ENCODE measurements around the gene ADORA3.
A peak's percentile ranks its signal among the peaks of the same experiment; 100 is the strongest.

ADORA3 gene

DNA sequence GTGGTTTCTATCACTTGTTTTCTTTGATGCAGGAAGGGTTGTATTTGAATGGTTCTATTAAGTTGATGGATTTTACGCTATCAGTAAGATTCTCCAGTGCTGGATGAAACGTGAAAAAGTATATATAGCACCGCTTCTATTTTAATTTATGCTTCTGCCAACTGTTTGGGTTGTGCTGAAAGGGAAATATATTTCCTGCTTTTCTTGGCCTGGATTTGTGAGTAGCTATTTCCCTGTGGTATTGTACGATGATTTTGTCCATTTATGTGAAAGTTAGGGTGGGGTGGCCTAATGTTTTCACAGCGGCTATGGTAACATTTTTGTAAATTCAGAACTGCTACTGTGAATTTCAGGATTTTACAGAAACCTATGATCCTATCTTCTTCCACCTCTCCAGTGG is 29.3 kb downstream of the ADORA3 start:
- DNase-seq: no peak

DNA sequence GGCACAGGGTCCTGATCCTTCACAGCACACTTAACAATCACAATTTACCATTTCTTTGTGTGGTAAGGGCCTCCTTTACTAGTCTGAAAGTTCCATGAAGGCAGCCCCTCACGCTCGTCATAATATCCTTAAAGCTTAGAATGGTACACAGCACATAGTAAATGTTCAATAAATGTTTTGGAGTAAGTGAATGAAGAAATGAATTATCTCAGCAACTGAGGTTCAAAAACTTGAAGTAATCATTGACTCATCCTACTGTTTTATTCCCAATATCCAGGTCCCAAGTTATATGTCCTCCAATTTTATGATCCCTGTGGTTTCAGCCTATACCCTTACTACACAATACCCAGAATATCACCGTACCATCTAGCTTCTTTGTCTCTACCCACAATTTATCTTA is 31.9 kb downstream of the ADORA3 start:
- DNase-seq: no peak

DNA sequence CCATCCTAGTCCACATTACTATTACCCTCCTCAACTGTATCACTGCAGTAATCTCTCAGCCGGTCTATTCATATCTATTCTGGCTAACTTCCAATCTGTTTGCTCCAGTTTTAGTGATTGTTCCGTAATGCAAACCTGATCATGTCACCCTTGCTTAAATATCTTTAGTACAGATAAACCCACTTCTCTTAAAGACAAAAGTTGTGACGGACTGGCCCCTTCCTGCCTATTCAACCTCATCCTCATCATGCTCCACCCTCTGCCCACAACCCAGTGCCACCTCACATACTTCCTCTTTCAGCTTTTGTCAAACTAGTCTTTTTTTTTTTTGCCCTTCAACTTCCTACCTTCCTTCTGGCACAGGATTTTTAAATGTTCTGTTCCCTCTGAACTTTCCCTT is 32.4 kb downstream of the ADORA3 start:
- DNase-seq: peak; percentile 85

DNA sequence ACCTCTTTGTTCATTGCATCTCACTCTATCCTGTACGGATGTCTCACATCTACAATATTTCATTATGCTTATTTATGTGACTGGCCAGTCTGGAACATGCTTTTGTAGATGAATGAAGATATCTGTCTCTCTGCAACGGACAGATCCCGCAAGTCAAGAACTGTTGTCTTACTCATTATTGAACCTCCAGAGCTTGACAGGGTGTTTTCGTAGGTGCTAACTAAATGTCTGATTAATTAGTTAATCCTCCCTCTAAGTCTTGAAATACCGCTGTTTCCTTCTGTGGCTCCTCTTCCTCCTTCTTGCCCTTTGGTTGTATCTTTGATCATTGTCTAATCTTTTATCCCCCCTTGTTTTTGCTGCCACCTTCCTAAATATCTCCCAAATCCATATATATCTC is 32.8 kb downstream of the ADORA3 start:
- no peak for DNase-seq

DNA sequence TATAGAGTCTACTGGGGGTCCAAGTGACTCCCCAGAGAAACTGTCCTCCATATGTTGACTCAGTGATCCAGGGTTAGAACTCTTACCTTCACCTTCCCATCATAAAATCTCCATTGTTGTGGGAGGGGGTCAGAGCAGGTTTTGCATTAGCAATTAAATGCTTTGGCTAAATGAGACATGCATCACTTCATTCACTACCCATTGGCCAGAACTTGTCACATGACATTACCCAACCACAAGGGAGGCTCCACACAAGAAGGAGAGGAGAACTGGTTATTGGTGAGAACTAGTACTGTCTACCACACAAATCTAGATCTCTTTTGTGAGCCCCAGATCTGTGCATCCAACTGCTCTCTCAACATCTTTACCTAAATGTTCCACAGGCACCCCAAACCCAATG is 33.9 kb downstream of the ADORA3 start:
- no peak for DNase-seq

DNA sequence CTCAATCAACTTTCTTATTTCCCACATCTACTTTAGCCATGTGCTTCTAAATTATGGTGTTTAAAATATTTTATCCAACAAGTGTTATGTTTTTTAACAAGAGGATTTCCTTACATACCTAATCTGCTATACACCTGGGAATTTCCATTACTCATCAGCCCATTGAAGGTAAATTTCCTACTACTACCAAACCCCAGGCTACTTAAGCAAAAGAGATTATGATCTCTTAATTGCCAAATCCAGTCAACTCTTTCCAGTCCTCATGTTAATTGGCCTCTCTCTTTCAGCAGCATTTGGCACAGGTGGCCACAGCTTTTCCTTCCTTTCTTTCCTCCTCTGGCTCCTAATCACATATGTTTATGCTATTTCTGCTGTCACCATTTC is 34.7 kb downstream of the ADORA3 start:
- no peak for DNase-seq

DNA sequence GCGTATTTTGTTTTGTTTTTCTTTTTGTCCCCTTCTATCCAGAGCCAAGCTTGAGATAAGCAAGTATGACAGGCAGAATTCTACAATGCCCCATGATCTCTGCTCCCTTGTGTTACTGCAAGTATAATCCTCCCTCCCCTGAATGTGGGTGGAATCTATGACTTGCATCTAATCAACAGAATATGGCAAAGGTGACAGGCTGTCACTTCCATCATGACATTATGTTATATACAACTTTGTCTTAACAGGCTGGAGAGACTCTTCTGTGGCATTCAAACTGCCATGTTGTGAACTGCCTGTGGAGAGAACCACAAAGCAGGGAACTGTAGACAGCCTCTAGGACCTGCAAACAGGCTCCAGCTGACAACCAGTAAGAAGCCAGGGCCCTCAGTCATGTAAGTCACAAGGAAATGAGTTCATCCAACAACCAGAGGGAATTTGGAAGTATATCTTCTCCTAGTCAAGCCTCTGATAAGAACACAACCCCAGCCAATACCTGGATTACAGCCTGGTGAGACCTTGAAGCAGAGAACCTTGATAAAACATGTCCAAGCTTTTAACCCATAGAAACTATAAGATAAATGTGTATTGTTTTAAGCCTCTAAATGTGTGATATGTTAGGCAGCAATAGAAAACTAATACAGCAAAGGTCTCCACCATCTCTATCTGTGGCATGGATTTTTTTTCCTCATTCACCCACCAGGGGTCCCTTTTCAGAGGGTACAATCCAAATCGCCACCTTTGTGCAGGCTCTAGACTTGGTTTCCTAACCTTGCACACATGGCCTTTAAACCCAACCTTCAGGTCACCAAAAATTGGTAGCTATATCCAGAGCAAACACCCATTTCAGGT is 35.3 kb downstream of the ADORA3 start:
- DNase-seq: no peak

DNA sequence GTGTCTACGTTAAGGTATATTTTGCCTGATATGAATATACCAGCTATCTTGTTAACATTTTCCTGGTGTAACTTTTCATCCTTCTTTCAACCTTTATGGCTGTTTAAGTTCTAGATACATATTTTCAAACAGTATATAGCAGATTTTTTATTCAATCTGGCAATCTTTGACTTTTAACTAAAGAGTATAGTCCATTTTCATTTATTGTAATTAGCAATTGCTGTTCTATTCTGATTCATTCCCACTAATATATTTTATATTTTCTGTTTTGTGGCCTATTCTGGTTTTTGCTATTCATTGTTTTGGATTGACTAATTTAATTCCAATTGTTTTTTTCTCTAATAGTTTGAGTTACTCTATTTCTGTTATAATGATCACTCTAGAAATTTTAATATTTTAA is 37.0 kb downstream of the ADORA3 start:
- no peak for DNase-seq

DNA sequence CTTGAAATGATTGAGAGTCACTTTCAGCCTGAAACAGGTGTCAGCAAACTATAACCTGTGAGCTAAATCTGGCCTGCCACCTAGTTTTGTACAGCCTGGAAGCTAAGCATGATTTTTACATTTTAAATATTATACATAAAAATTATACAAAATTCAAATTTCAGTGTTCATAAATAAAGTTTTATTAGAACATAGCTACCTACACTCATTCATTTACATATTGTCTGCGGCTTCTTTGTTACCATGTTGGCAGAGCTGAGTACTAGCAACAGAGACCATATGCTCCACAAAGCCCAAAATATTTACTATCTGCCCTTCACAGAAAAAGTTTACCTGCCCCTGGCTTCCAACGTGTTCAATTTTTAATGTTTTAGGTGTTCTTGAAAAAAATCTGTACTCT is 37.7 kb downstream of the ADORA3 start:
- DNase-seq: no peak

DNA sequence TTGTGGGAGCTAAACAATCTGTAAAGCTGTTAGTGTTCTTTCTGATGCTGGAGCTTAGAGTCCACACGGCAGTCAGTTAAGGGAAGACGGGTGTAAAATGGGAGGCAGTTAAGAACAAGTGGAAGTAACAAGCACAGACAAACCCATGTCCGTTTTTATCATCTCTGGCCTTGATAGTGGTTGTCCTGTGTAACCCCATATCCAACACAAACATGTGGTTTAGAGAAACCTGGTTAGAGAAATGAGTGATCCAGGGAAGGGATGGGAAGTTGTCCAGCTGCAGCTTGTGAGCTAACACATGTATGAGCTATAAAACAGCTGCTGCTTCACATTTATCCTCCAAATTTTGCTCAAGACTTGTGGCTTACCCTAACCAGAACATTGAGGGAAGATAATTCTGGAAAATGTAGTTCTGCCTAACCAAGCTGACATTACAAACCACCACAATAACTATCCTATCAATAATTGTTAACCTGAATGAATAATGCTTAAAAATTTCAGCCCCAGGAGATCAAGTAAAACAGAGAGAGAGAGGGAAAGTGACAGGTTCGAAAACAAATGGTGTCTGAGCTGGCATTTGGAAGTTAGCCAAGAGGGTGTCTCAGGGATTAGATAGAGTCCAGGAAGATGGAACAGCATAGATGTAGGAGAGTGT is 40.3 kb downstream of the ADORA3 start:
- DNase-seq: no peak

DNA sequence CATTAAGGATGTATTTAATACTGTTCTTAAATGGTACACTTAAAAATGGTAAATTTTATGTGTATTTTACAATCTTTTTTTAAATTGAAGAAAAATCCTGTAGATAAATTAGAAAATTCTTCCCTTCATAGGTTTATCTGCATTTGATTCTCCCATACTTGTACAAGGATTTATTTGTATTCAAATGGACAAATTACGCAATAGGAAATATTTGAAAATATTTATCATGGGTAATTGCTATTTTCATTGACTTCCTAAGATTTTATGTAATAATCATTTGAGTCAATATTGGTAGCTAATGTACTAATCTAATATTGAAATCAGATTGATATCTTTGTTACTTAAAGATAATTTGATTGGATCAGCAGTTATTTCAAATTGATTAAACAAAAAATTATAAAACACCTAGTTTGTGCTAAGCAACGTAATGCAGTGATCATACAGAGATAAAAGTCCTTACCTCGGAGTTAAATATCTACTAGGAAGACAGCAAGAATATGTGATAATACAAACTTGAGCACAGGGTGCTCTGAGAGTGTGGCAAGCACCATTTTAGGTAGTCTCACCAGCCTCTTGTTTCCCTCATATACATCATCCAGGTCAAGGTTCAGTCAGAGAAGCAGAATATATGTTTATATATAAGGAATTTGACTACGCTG is 40.9 kb downstream of the ADORA3 start:
- DNase-seq: no peak

DNA sequence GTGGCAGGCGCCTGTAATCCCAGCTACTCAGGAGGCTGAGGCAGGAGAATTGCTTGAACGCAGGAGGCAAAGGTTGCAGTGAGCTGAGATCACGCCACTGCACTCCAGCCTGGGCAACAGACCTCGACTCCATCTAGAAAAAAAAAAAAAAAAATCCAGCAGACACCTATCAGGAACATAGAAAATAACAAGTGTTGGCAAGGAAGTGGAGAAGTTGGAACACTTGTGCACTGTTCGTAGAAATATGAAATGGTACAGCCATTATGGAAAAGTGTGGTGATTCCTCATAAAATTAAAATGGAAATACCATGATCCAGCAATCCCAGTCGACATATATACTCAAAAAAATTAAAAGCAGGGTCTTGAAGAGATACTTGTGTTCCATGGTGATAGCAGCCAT is 41.7 kb downstream of the ADORA3 start:
- DNase-seq: no peak

DNA sequence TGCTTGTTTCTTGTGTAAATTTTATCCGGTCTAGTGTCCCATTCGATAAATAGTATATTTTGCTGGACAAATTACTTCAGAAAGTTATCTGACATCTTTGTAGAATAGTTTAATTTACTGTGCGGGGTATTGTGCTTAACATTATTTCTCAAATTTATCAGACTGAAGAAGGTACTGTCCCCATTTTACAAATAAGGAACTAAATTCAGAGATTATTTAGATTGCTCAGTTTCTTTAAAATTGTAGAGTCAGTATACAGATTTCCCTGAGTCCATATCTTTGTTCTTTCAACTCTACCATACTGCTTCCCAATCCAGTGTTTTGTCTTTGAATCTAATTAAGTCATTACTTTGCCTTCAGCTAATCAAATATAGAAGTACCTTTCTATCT is 47.8 kb downstream of the ADORA3 start:
- DNase-seq: no peak

DNA sequence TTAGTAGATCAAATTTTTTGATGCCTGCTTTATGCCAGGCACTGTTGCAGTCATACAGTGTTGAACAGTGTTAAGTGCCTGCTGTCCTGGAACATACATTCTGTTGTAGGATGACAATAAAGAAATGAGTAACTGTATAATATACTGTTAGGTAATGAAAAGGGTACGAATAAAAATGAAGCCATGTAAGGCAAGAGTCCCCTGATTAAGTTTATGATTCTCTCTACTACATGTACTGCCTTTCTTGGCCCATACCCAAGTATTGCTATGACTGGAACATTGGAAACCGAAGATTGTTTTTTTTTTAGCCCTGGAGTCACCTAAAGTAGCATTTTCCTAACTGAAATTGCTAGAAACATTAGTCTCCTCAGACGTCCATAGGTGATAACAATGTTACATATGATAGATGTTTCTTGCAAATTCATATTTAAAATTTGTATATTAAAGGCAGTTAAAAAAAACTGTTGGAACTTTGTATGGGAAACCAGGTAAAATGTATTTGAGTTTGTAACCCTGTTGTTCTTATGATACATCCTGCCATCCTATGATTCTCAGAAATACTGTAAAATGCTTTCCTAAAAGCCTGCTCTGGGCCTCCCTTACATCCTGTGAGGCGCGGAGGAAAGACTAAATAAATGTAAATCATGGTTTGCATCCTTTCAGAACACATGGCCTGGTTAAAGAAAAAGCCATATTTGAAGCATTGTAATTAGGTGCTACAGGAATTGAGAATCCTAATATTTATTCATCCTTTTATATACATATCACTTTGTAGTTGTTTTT is 48.4 kb downstream of the ADORA3 start:
- DNase-seq: no peak

DNA sequence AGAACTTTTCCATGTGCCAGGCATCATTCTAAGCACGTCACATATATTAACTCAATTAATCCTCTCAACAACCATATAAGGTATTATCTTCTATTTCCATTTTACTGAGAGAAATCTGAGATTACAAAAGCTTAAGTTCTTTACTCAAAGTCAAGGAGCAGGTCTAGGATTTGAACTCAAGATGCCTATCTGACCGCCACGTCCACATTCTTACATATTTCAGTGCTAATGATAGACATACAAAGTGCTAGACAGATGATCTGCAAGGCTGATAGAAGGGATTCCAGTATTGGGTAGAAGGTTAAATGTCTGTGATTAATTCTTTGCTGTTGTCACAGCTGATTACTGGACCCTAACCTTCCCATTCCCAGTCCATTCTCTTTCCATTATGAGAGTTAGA is 49.7 kb downstream of the ADORA3 start:
- no peak for DNase-seq

DNA sequence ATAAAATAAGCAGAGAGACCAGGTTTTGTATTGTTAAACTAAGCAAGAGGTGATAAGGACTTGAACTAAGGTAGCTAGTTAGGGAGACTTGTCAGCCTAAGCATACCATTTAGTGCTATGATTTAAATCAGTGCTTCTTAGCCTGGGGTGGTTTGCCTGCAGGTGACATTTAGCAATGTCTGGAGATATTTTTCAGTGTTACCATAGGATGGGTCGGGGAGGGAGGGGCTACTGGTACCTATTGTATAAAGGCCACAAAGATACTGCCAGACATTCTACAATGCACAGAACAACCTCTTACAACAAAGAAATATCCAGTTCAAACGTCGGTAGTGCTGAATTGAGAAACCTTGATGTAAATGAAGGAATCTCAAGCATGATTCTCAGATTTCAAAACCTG is 50.9 kb downstream of the ADORA3 start:
- DNase-seq: no peak

DNA sequence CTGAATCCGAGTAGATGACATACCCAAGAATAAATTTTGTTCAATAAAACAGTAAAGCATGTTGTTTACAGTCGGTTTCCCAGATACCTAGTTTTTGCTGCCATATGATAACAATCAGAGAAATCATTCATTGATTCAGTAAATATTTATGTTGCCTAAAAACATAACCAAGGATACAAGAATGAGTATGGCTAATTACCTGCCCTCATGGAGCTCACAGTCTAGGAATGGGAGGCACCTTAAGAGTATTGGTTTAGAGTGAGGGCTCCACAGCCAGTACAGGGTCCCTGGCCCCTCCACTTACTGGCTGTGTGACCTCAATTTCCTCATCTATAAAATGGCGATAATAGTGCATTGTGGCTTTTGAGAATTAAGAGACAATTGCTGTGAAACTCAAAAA is 53.2 kb downstream of the ADORA3 start:
- no peak for DNase-seq

DNA sequence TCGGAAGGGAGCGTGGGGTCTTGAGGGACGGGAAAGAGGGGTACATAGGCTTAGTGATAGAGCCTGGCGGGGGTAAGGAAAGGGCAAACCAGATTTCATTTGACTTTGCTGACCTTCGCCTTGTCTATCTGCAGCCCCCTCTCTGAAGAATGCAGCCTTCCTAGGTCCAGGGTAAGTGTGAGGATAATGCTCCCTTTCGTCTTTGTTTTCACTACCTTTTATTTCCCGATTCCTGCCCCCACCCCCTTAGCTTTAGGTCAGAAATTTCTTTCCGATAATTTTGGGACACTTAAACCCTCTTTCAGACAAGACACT is 53.8 kb downstream of the ADORA3 start:
- DNase-seq: no peak

Data from activated effector memory CD4-positive, alpha-beta T cell treated with anti-CD3 and anti-CD28 coated beads, Interleukin-2, amount 50 U/mL, for 16 hours (primary cell).